SK-N-SH treated with all-trans-retinoic acid at 6 μM for 48 hours (cell line): ENCODE results near the gene FRMD4B.

ENCODE experiments used
- BACH2 ChIP-seq: fragments of 250-450 bp; sonication (Bioruptor Pico); IDR thresholded peaks from 2 replicates; pipeline ENCODE4 v1.9.0; 2021; ENCODE audit warnings: mild to moderate bottlenecking, borderline replicate concordance
- CSDC2 ChIP-seq: fragments of 250-450 bp; sonication (Bioruptor Pico); IDR thresholded peaks from 2 replicates; pipeline ENCODE4 v1.5.0; 2020; ENCODE audit warnings: mild to moderate bottlenecking, moderate library complexity
- GLIS3 ChIP-seq: fragments of 250-450 bp; sonication (Bioruptor Pico); IDR thresholded peaks from 2 replicates; pipeline ENCODE4 v1.5.0; 2020; ENCODE audit warnings: mild to moderate bottlenecking, moderate library complexity
- ISL1 ChIP-seq: fragments of 250-450 bp; sonication (Bioruptor Pico); IDR thresholded peaks from 2 replicates; pipeline ENCODE4 v2.1.2; 2022; ENCODE audit warnings: mild to moderate bottlenecking, moderate library complexity
- SNAI2 ChIP-seq: fragments of 250-450 bp; sonication (Bioruptor Pico); IDR thresholded peaks from 2 replicates; pipeline ENCODE4 v1.5.0; 2020; ENCODE audit warnings: mild to moderate bottlenecking, moderate library complexity
- ZC3H10 ChIP-seq: fragments of 250-450 bp; sonication (Bioruptor Pico); IDR thresholded peaks from 2 replicates; pipeline ENCODE4 v1.5.1; 2021; ENCODE audit warnings: mild to moderate bottlenecking, moderate library complexity
- ZFP30 ChIP-seq: fragments of 450-650 bp; formaldehyde crosslinking; IDR thresholded peaks from 2 replicates; pipeline ENCODE4 v1.5.0; 2022; ENCODE audit warnings: mild to moderate bottlenecking, moderate library complexity
- ZNF70 ChIP-seq: fragments of 450-650 bp; formaldehyde crosslinking; IDR thresholded peaks from 2 replicates; pipeline ENCODE4 v1.5.0; 2020; ENCODE audit warnings: mild to moderate bottlenecking, moderate library complexity
- TF ChIP-seq, protein P1 (sequence below): fragments of 250-450 bp; sonication (Bioruptor Pico); IDR thresholded peaks from 2 replicates; pipeline ENCODE4 v1.8.0; 2020; ENCODE audit warnings: mild to moderate bottlenecking, moderate library complexity, borderline replicate concordance

DNA sequence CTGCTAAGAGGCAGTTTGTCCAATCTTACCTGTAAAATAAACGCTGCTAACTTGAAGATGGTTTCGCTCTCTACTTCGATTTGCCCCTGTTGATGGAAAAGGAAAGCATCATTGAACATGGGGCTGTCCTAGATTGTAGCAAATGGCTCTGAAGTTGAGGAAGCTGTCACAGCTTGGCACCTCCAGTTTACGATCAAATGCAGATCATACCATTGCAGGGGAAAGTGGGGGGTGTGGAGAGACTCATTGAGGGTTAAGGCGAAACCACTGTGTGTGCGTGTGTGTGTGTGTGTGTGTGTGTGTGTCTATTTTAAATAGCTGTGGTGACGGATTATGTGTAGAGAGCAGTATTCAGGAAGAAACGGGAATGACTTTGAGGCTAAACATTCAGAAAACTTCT lies 135.9 kb downstream of the FRMD4B start:
- no peak for TF ChIP-seq GLIS3 (CRISPR knock-in tag)
- TF ChIP-seq ZNF70 (CRISPR knock-in tag), result no peak
- TF ChIP-seq, protein P1, sequence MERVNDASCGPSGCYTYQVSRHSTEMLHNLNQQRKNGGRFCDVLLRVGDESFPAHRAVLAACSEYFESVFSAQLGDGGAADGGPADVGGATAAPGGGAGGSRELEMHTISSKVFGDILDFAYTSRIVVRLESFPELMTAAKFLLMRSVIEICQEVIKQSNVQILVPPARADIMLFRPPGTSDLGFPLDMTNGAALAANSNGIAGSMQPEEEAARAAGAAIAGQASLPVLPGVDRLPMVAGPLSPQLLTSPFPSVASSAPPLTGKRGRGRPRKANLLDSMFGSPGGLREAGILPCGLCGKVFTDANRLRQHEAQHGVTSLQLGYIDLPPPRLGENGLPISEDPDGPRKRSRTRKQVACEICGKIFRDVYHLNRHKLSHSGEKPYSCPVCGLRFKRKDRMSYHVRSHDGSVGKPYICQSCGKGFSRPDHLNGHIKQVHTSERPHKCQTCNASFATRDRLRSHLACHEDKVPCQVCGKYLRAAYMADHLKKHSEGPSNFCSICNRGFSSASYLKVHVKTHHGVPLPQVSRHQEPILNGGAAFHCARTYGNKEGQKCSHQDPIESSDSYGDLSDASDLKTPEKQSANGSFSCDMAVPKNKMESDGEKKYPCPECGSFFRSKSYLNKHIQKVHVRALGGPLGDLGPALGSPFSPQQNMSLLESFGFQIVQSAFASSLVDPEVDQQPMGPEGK (CRISPR knock-in tag), result no peak
- no peak for TF ChIP-seq ZFP30 (CRISPR knock-in tag)
- TF ChIP-seq BACH2 (CRISPR knock-in tag), result no peak
- no peak for TF ChIP-seq CSDC2 (CRISPR knock-in tag)
- no peak for TF ChIP-seq ISL1 (CRISPR knock-in tag)
- no peak for TF ChIP-seq ZC3H10 (CRISPR knock-in tag)
- no peak for TF ChIP-seq SNAI2
